SK-N-SH (cell line): ENCODE measurements around the gene CSPG4. TPM values are rescaled to one million over a fixed set of nuclear protein-coding genes. Genes with fewer than 3 reads are reported as not detected.
"Not testable (repeated sequence)": the region's sequence is repeated elsewhere in the genome, so short reads cannot be mapped to it uniquely, and the experiment has no call there.

Source experiments
- CTCF ChIA-PET: fragments of 300-600, 350-600 bp; formaldehyde crosslinking; extraction: SDS; loops from one replicate; lab custom pipeline; 2021; lab: Yijun Ruan, JAX
- POLR2A ChIA-PET: fragments of 350-600 bp; sonication (Branson Sonifier 250); formaldehyde crosslinking; extraction: SDS; loops from one replicate; lab custom pipeline; 2020; ENCODE audit warnings: antibody characterized with exemption, inconsistent platforms; lab: Yijun Ruan, JAX
- DNase-seq: peaks from one replicate; pipeline ENCODE4 v3.0.0; 2012
- H2AFZ ChIP-seq: fragments of 200-600 bp; sonication (generic); 2 replicates; pipeline ENCODE4 v1.8.1; 2016; ENCODE audit warnings: antibody characterized with exemption, mild to moderate bottlenecking, low read depth
- H3F3A ChIP-seq: fragments of 200-600 bp; sonication (generic); replicated peaks from 2 replicates; pipeline ENCODE3; 2016; ENCODE audit warnings: antibody characterized with exemption, mild to moderate bottlenecking; ENCODE audit not compliant: insufficient read depth
- H3K27ac ChIP-seq, 2 experiments: fragments of 200-500 bp in 1 of 2; fragments of 200-600 bp in 1 of 2; sonication (Bioruptor generic) in 1 of 2; sonication (generic), shearing (Covaris generic) in 1 of 2; 2 replicates each; pipeline versions ENCODE4 v1.5.1 to v1.6.1; 2014 to 2016; ENCODE audit warnings: low read depth in 2 of 2, inconsistent platforms in 1 of 2, low read length in 1 of 2, mild to moderate bottlenecking in 1 of 2, mixed read lengths in 1 of 2
- H3K27me3 ChIP-seq: fragments of 200-600 bp; sonication (generic), shearing (Covaris generic); 2 replicates; pipeline ENCODE4 v1.6.1; 2016; ENCODE audit warnings: mixed run types; ENCODE audit not compliant: insufficient read depth
- H3K36me3 ChIP-seq, 2 experiments: fragments of 200-500 bp in 1 of 2; fragments of 200-600 bp in 1 of 2; sonication (Bioruptor generic) in 1 of 2; sonication (generic) in 1 of 2; replicated peaks in 1 of 2; 2 replicates each; pipeline versions ENCODE3 to v1.5.1; 2014 to 2016; ENCODE audit warnings: low read length in 1 of 2, mild to moderate bottlenecking in 1 of 2; ENCODE audit not compliant: insufficient read depth in 2 of 2, control insufficient read depth in 1 of 2
- H3K4me1 ChIP-seq, 2 experiments: fragments of 200-500 bp in 1 of 2; fragments of 200-600 bp in 1 of 2; sonication (Bioruptor generic) in 1 of 2; sonication (generic), shearing (Covaris generic) in 1 of 2; 2 replicates each; pipeline versions ENCODE4 v1.5.1 to v1.6.1; 2014 to 2016; ENCODE audit warnings: low read depth in 1 of 2, low read length in 1 of 2, mixed run types in 1 of 2; ENCODE audit not compliant: insufficient read depth in 2 of 2, control insufficient read depth in 1 of 2
- H3K4me2 ChIP-seq: fragments of 200-600 bp; sonication (generic), shearing (Covaris generic); 2 replicates; pipeline ENCODE4 v1.6.1; 2017; ENCODE audit warnings: mixed run types
- H3K4me3 ChIP-seq, 2 experiments: fragments of 200-500 bp in 1 of 2; fragments of 200-600 bp in 1 of 2; sonication (Bioruptor generic) in 1 of 2; sonication (generic), shearing (Covaris generic) in 1 of 2; 2 replicates each; pipeline versions ENCODE4 v1.5.1 to v1.8.1; 2014 to 2016; ENCODE audit warnings: low read depth in 2 of 2, inconsistent platforms in 1 of 2, low read length in 1 of 2, mild to moderate bottlenecking in 1 of 2, mixed read lengths in 1 of 2, moderate library complexity in 1 of 2
- H3K79me2 ChIP-seq: fragments of 200-600 bp; sonication (generic); 2 replicates; pipeline ENCODE4 v1.8.1; 2017; ENCODE audit warnings: mild to moderate bottlenecking; ENCODE audit not compliant: insufficient read depth
- H3K9ac ChIP-seq: fragments of 200-600 bp; sonication (generic); 2 replicates; pipeline ENCODE4 v1.6.1; 2017; ENCODE audit warnings: mixed run types
- H3K9me2 ChIP-seq: fragments of 200-600 bp; sonication (generic); 2 replicates; pipeline ENCODE4 v1.6.1; 2017; ENCODE audit warnings: mixed run types
- H3K9me3 ChIP-seq: fragments of 200-600 bp; sonication (generic); 2 replicates; pipeline ENCODE4 v1.6.1; 2017; ENCODE audit warnings: mixed run types, mild to moderate bottlenecking, moderate library complexity
- H4K20me1 ChIP-seq: fragments of 200-600 bp; sonication (generic); 2 replicates; pipeline ENCODE4 v1.6.1; 2017; ENCODE audit warnings: mild to moderate bottlenecking, mixed run types; ENCODE audit not compliant: insufficient read depth
- EP300 ChIP-seq, 2 experiments: IDR thresholded peaks; 2 replicates each; pipeline versions ENCODE4 v1.4.0 to v1.6.1; 2012; ENCODE audit warnings: borderline replicate concordance in 1 of 2, low read depth in 1 of 2, low read length in 1 of 2
- EZH2phosphoT487 ChIP-seq: fragments of 200-600 bp; sonication (generic); IDR thresholded peaks from 2 replicates; pipeline ENCODE4 v1.6.1; 2017; ENCODE audit warnings: low read depth, mixed run types, mild to moderate bottlenecking, antibody characterized with exemption, moderate library complexity, borderline replicate concordance
- FOSL2 ChIP-seq: IDR thresholded peaks from 2 replicates; pipeline ENCODE4 v1.4.0; 2012; ENCODE audit warnings: low read depth, mild to moderate bottlenecking, moderate library complexity, borderline replicate concordance
- FOXM1 ChIP-seq: IDR thresholded peaks from 2 replicates; pipeline ENCODE4 v1.4.0; 2012; ENCODE audit warnings: low read depth, mild to moderate bottlenecking
- GATA2 ChIP-seq: sonication (generic); formaldehyde crosslinking; IDR thresholded peaks from 2 replicates; pipeline ENCODE4 v1.5.0; 2020; ENCODE audit warnings: mild to moderate bottlenecking, missing genetic modification reagents
- JUND ChIP-seq: IDR thresholded peaks from 2 replicates; pipeline ENCODE4 v1.4.0; 2012
- MEF2A ChIP-seq: IDR thresholded peaks from 2 replicates; pipeline ENCODE4 v1.4.0; 2012; ENCODE audit warnings: low read depth, borderline replicate concordance
- NRF1 ChIP-seq: IDR thresholded peaks from 2 replicates; pipeline ENCODE4 v1.6.1; 2012; ENCODE audit warnings: low read depth, mild to moderate bottlenecking, low read length
- PBX3 ChIP-seq: IDR thresholded peaks from 2 replicates; pipeline ENCODE4; 2012
- POLR2AphosphoS5 ChIP-seq: IDR thresholded peaks from 2 replicates; pipeline ENCODE4 v1.6.1; 2012; ENCODE audit warnings: low read depth, low read length
- RCOR1 ChIP-seq: fragments of 150-350 bp; IDR thresholded peaks from 2 replicates; pipeline ENCODE4 v1.6.1; 2017; ENCODE audit warnings: antibody characterized with exemption, low read length
- SIN3A ChIP-seq: IDR thresholded peaks from 2 replicates; pipeline ENCODE4 v1.6.1; 2012; ENCODE audit warnings: low read depth, mild to moderate bottlenecking, low read length, moderate library complexity, borderline replicate concordance
- SMC3 ChIP-seq: IDR thresholded peaks from 2 replicates; pipeline ENCODE4 v1.6.1; 2012; ENCODE audit warnings: low read depth, low read length, improper control_type of control experiment
- TAF1 ChIP-seq: IDR thresholded peaks from 2 replicates; pipeline ENCODE4 v1.6.1; 2012; ENCODE audit warnings: low read depth, mild to moderate bottlenecking, low read length, moderate library complexity, borderline replicate concordance
- TCF12 ChIP-seq: IDR thresholded peaks from 2 replicates; pipeline ENCODE4 v1.4.0; 2012
- USF1 ChIP-seq: IDR thresholded peaks from 2 replicates; pipeline ENCODE4 v1.4.0; 2012; ENCODE audit warnings: low read depth, borderline replicate concordance
- USF2 ChIP-seq: fragments of 150-350 bp; IDR thresholded peaks from 2 replicates; pipeline ENCODE4 v1.6.1; 2017; ENCODE audit warnings: antibody characterized with exemption, low read length, low read depth, borderline replicate concordance
- YY1 ChIP-seq: IDR thresholded peaks from 2 replicates; pipeline ENCODE4 v1.4.0; 2012; ENCODE audit warnings: low read depth, mild to moderate bottlenecking
- ZBTB33 ChIP-seq: IDR thresholded peaks from 2 replicates; pipeline ENCODE4 v1.4.0; 2012; ENCODE audit warnings: low read depth, borderline replicate concordance
- WGBS: methylation state at CpG from one replicate; pipeline ENCODE4 v1.1.6; 2017; ENCODE audit warnings: low lambda C conversion rate; 5-methylcytosine and 5-hydroxymethylcytosine counted together
- polyA plus RNA-seq, 3 experiments: library from polyadenylated mRNA; depleted of rRNA; stranded (reverse); fragments of >200 nt; gene quantifications; 2 replicates each; pipeline ENCODE4 v1.2.3, GENCODE V29; 2012

CSPG4 gene
- polyA plus RNA-seq (2012; rRNA removed) = 0.28 and 0.35 TPM in 2 replicates
- 0.08 and 0.17 TPM in 2 replicates for polyA plus RNA-seq (2012; cell fraction: cytosol; rRNA removed)
- polyA plus RNA-seq (2012; cell fraction: nucleus; rRNA removed) = 0.70 TPM in 2 replicates

GRCh38 chr15:75712668-75713337 lies at the start of gene CSPG4:
TSS of gene CSPG4 (minus strand) at chr15:75712848. CDS start at chr15:75712755, 93 bp downstream.
- no peak within 1 kb of the TSS for H3K4me2 ChIP-seq
- ChIA-PET CTCF (interaction anchor here (1.0 to 1.5 kb wide), 4 partner anchors 12 to 89 kb away, joined by 4 to 6 read pairs (median 6); no protein-coding TSS in a partner anchor), POLR2A (no interaction called here)
- H3K9me3 ChIP-seq = no peaks in the 10 kb centered on the region
- H3K9ac ChIP-seq = no peak within 1 kb of the TSS
- H3K9me2 ChIP-seq = no peaks in the 10 kb centered on the region
- H3K27ac ChIP-seq = no peak within 1 kb of the TSS
- H4K20me1 ChIP-seq = no peaks in the 10 kb centered on the region
- WGBS = 85% methylated on average over 19 of the region's 36 CpGs
- H3F3A ChIP-seq = peaks cover 5% of the 10 kb centered on the region
- no peaks in the 10 kb centered on the region for H3K27me3 ChIP-seq
- TF ChIP-seq MEF2A (no peak), JUND (no peak), YY1 (no peak), EZH2phosphoT487 (no peak), USF2 (no peak), RCOR1 (no peak), USF1 (no peak), NRF1 (no peak), TCF12 (no peak), GATA2 (CRISPR knock-in tag) (no peak), EP300 (IDR thresholded peaks at IDR 0.05; ENCODE audit: borderline replicate concordance in 1 of 2, low read depth in 1 of 2, low read length in 1 of 2) (no peak), SMC3 (no peak), PBX3 (no peak), FOSL2 (no peak), FOXM1 (no peak), POLR2AphosphoS5 (no peak), TAF1 (no peak), ZBTB33 (no peak), SIN3A (no peak)
- no peak for DNase-seq
- H3K79me2 ChIP-seq = no peaks in the 10 kb centered on the region
- peaks cover 0 to 27% of the 10 kb centered on the region in 2 experiments; a peak in 1 of 4 replicates for H3K4me1 ChIP-seq
- H2AFZ ChIP-seq = no peak within 1 kb of the TSS
- H3K36me3 ChIP-seq = no peaks in the 10 kb centered on the region
- no peak within 1 kb of the TSS for H3K4me3 ChIP-seq

GRCh38 chr15:75762357-75762718 lies 49.7 kb upstream of the CSPG4 start:
- H3K79me2 ChIP-seq, H3K27me3 ChIP-seq, H3K9ac ChIP-seq, H3K4me2 ChIP-seq, H3K9me3 ChIP-seq, DNase-seq, H3K4me1 ChIP-seq, H3K27ac ChIP-seq, POLR2A ChIA-PET, H2AFZ ChIP-seq, H3K4me3 ChIP-seq, H4K20me1 ChIP-seq, H3K36me3 ChIP-seq, CTCF ChIA-PET, H3F3A ChIP-seq, H3K9me2 ChIP-seq: not testable (repeated sequence)
- WGBS = 67% methylated on average over 1 of the region's 4 CpGs
